Fibroblast of skin of scalp (primary cell): ENCODE measurements around the gene ZNF493.

ENCODE experiments used
- DNase-seq: peaks from one replicate; pipeline ENCODE4 v3.0.0-alpha.2; 2013

The ZNF493 gene

DNA sequence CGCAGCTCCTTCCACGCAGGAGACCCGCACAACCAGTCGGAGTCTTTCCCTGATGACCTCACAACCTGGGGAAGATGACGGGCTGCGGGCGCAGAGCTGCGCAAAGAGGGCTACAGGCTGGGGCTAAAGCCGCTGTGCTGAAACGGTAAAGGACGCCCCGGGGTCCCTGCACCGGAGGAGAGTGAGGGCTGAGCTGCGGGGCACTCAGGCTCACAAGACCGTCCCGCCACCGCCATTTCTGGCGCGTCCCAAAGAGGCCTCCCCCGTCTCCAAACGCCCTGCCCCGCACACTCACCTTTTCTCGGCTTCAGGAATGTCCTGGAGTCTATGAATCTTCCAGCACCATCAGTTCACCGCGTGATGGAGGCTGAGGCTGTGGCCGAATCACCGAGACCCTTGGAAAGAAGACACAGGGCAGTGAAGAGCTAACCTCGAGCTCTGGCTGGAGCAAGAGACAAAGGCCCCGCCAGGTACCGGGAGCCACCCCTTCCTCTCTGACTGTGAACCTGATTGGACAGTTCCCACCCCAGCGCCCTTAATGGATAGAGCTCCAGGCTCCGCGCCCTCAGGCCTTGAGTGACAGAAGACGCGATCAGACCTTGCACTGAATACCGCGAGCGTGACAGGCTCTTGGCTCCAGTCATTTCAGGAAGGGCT lies 66.6 kb downstream of the ZNF493 start:
- DNase-seq = no peak

DNA sequence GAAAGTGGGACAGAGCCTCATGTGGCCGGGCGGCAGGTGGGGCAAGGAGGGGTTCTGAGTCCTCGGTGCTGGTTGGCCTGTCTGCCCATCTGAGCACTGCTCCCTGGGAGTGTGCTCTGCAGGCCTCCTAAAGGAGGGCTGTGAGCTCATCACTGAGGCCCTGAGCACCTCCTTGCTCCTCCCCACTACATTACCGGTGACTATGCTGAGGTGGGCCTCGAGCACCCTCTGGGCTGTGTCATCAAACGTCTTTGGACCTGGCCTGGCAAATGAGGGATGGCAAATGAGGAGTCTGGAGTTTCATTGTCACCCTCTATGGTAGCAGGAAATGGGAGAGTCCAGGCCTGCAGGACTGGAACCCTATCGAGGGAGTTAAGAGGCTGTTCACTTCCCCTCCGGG lies 69.7 kb downstream of the ZNF493 start:
- DNase-seq = no peak

DNA sequence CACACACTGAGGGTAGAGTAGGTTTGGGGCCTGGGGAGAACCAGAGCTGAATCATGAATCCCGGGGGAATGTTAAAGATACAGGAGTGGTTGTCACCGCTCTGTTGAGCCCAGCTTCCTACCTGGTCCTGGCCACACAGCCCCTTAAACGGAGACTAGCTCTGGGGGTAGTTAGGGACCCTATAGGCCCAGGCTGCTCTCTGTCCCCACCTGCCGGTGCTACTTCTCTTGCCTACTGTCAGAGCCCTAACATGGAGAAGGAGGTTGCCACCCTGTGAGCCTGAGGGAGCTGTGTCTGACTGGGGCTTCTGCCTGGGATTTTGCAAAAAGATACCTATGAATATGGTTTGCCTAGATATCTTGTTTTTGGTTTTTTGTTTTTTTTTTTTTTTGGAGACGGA lies 71.9 kb downstream of the ZNF493 start:
- no peak for DNase-seq

DNA sequence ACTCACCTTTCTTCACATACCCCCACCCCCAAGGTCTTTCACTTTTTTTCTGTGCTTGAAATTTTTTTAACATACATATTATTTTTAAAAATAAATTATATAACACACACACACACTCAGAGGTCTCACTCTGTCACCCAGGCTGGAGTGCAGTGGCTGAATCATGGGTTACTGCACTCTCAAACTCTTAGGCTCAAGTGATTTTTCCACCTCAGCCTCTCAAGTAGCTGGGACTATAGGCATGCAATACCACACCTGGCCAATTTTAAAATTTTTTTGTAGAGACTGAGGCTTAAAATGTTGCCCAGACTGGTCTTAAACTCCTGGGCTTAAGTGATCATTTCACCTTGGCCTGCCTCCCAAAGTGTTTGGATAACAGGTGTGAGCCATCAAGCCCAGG lies 75.6 kb downstream of the ZNF493 start:
- no peak for DNase-seq

DNA sequence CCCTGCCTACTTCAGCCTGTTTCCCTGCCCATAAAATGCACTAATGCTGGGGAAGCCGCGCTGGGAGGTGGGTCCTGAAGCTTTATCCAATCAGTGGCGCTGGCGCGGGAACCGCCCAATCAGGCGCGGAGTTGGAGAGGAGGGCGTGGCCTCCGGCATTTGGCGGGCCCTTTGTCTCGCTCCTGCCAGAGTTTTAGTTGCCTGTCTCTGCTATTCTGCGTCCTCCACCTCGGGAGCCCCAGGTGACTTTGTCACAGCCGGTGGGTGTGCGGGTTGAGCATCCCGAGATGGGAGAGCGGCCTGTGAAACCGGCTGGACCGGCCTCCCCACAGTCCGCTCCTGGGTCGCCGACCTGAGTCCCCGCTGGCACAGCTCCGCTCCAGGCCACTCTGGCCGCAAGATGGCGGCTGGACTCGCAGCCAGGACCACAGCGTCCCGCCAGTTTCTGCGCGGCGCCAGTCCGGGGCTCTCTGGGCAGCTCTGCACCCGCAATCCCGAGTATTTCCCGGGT lies 77.8 kb downstream of the ZNF493 start:
- DNase-seq = peak; percentile 42
